ENCODE data around the gene TAB2.

- TF ChIP-seq EZH2phosphoT487 (IDR thresholded peaks at IDR 0.05; ENCODE audit: borderline replicate concordance, low read length): no peak
- no peak for TF ChIP-seq CTCF (IDR thresholded peaks at IDR 0.05; ENCODE audit: low read depth, low read length, poor library complexity, severe bottlenecking)
Observed at GRCh38 chr6:149289966-149290365, 27.5 kb upstream of the TAB2 start.

Data from DOHH2 (cell line).